ENCODE data around the gene CAMK2A. TPM values are rescaled to one million over a fixed set of nuclear protein-coding genes. Genes with fewer than 3 reads are reported as not detected.

Gene CAMK2A
- total and polyA plus RNA-seq, 4 donors = 0.31 to 2.7 (median 1.0) TPM

DNA sequence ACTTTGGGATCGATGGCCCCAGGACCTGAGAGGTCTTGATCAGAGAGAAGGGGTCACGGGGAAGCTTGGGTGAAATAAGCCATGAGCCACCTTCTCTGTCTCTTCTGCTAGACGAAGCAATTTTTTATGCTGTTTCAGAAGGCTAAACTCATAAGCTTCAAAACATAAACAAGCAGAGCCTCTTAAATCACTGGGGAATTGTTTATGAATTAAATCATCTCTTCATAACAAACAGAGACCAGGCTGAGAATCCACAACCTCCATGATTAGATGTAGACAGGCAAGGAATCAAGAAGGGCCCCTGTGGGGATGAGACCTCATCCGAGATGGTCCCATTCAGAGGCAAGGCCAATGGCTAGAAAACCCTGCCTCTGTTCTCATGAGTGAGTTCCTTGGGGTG lies 46.2 kb upstream of the CAMK2A start:
- Histone ChIP-seq H3K9me3 (ENCODE audit: control insufficient read depth in 4 of 4, insufficient read depth in 3 of 4, low read length in 3 of 4) (no peaks in the 10 kb centered on the region), H3K27me3 (ENCODE audit: control insufficient read depth in 3 of 3, insufficient read depth in 3 of 3, low read length in 2 of 3) (no peaks in the 10 kb centered on the region), H3K27ac (ENCODE audit: low read depth in 1 of 2, low read length in 1 of 2) (no peak overlapping the region), H3K36me3 (ENCODE audit: control insufficient read depth in 4 of 4, insufficient read depth in 4 of 4, low read length in 4 of 4) (no peaks in the 10 kb centered on the region), H3K4me1 (ENCODE audit: control insufficient read depth in 5 of 5, insufficient read depth in 5 of 5, low read length in 5 of 5) (peaks cover 0 to 25% (median 0%) of the 10 kb centered on the region in 5 donors), H3K4me3 (no peak overlapping the region), H3K9ac (ENCODE audit: insufficient read depth in 1 of 2, low read length in 2 of 2) (no peak overlapping the region)
- TF ChIP-seq, protein P1, sequence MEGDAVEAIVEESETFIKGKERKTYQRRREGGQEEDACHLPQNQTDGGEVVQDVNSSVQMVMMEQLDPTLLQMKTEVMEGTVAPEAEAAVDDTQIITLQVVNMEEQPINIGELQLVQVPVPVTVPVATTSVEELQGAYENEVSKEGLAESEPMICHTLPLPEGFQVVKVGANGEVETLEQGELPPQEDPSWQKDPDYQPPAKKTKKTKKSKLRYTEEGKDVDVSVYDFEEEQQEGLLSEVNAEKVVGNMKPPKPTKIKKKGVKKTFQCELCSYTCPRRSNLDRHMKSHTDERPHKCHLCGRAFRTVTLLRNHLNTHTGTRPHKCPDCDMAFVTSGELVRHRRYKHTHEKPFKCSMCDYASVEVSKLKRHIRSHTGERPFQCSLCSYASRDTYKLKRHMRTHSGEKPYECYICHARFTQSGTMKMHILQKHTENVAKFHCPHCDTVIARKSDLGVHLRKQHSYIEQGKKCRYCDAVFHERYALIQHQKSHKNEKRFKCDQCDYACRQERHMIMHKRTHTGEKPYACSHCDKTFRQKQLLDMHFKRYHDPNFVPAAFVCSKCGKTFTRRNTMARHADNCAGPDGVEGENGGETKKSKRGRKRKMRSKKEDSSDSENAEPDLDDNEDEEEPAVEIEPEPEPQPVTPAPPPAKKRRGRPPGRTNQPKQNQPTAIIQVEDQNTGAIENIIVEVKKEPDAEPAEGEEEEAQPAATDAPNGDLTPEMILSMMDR (IDR thresholded peaks at IDR 0.05; ENCODE audit: control extremely low read depth, extremely low read depth) = no peak
- 76 to 89% methylated on average over 4 of the region's 4 CpGs for WGBS, 2 donors
- ATAC-seq (ENCODE audit: insufficient read depth, low FRiP score) (no peak), DNase-seq (no peak)

DNA sequence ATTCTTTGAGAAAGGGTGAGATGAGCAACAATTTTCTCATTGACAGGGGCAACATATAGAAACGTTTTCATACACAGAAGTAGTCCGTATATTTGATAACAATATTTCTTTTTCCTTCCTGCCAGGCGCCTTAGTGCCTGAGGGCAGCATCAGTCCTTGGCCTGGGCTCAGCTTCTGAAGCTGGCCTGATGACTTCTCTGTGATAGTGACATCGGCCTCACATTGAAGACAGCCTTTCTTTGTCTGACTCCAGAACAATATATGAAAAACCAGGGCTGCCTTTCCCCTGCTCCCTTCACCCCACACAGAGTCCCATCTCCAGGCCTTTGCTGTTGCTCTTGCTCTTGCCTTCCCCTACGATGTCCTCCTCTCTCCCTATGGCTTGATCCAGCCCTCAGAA lies 43.8 kb upstream of the CAMK2A start:
- Histone ChIP-seq H3K27ac (ENCODE audit: low read depth in 1 of 2, low read length in 1 of 2) (no peak overlapping the region), H3K27me3 (ENCODE audit: control insufficient read depth in 3 of 3, insufficient read depth in 3 of 3, low read length in 2 of 3) (no peaks in the 10 kb centered on the region), H3K4me3 (no peak overlapping the region), H3K9me3 (ENCODE audit: control insufficient read depth in 4 of 4, insufficient read depth in 3 of 4, low read length in 3 of 4) (no peaks in the 10 kb centered on the region), H3K36me3 (ENCODE audit: control insufficient read depth in 4 of 4, insufficient read depth in 4 of 4, low read length in 4 of 4) (no peaks in the 10 kb centered on the region), H3K9ac (ENCODE audit: insufficient read depth in 1 of 2, low read length in 2 of 2) (no peak overlapping the region), H3K4me1 (ENCODE audit: control insufficient read depth in 5 of 5, insufficient read depth in 5 of 5, low read length in 5 of 5) (peaks cover 0 to 42% (median 8%) of the 10 kb centered on the region in 5 donors)
- TF ChIP-seq, protein P1 (IDR thresholded peaks at IDR 0.05; ENCODE audit: control extremely low read depth, extremely low read depth) = no peak
- WGBS, 2 donors = 76 to 86% methylated on average over 5 of the region's 5 CpGs
- DNase-seq (no peak), ATAC-seq (ENCODE audit: insufficient read depth, low FRiP score) (no peak)

DNA sequence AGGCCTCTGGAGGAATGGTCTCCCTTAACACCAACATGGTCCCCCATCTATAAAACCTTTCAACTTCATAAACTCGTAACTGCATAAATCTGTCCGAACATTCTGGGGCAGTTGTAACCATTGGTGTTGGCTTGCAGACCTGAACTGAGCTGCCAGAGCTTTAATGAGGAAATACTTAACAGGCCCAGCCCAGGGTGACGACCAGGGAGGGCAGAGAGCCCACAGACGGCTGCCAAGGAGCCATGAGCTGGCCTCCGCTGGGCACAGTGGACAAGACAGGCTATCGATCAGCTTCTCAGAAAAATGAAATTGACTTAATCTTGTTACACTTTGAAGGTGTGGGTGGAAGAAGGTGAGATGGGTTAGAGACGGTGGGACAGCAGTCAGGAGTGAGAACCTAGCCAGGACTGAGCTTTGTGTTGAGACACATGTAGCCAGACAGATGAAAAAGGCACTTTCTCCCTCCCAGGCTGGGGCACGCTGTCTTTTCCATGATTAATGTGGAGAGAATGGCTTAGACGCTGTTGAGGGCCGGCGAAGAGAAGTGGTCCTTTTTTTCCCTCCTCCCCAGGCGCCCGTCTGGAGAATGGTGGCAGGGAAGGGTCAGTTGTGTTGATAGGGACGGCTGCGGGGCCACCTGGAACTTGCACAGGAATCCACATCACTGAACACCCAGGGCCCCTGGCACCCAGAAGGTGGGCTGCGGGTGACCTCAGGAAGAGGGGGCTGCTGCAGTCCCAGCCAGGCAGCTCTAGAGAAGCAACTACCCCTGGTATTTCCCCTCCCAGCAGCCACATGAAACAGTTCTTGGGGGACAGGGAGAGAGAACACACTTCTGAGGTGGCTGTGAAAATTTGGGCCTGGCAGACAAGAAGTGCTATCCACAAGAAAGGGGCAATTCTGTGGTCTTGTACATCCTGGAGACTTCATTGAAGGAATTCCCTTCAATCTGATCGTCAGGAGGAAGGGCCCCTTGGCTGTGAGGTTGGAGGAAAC lies 40.6 kb upstream of the CAMK2A start:
- WGBS, 2 donors = 77 to 83% methylated on average over 17 of the region's 17 CpGs
- Histone ChIP-seq H3K9me3 (ENCODE audit: control insufficient read depth in 4 of 4, insufficient read depth in 3 of 4, low read length in 3 of 4) (no peaks in the 10 kb centered on the region), H3K36me3 (ENCODE audit: control insufficient read depth in 4 of 4, insufficient read depth in 4 of 4, low read length in 4 of 4) (no peaks in the 10 kb centered on the region), H3K27me3 (ENCODE audit: control insufficient read depth in 3 of 3, insufficient read depth in 3 of 3, low read length in 2 of 3) (no peaks in the 10 kb centered on the region), H3K9ac (ENCODE audit: insufficient read depth in 1 of 2, low read length in 2 of 2) (no peak overlapping the region), H3K4me1 (ENCODE audit: control insufficient read depth in 5 of 5, insufficient read depth in 5 of 5, low read length in 5 of 5) (peaks cover 0 to 61% (median 14%) of the 10 kb centered on the region in 5 donors), H3K27ac (ENCODE audit: low read depth in 1 of 2, low read length in 1 of 2) (no peak overlapping the region), H3K4me3 (no peak overlapping the region)
- ATAC-seq (ENCODE audit: insufficient read depth, low FRiP score) = no peak
- peak in 2 of 3 donors; percentile 41 to 46 for DNase-seq
- TF ChIP-seq, protein P1 (IDR thresholded peaks at IDR 0.05; ENCODE audit: control extremely low read depth, extremely low read depth) = no peak
